Activated naive CD4-positive, alpha-beta T cell treated with anti-CD3 and anti-CD28 coated beads, Interleukin-2, amount 10 ng/mL, durations not matched to agents 7 days and 5 days (primary cell): ENCODE results near the gene FHIP1B.
A peak's percentile ranks its signal among the peaks of the same experiment; 100 is the strongest.
"Not testable (repeated sequence)": the region's sequence is repeated elsewhere in the genome, so short reads cannot be mapped to it uniquely, and the experiment has no call there.

ENCODE experiments used
- CTCF ChIA-PET: fragments of 350-600 bp; sonication (Branson Sonifier 250); formaldehyde crosslinking; loops from one replicate; lab custom pipeline; 2021; ENCODE audit warnings: antibody characterized with exemption; lab: Charles Lee
- DNase-seq: peaks from one replicate; pipeline ENCODE4 v3.0.0-alpha.2; 2020
- H3K27ac Mint-ChIP-seq: one replicate; pipeline ENCODE4 v1.8.0; 2021; ENCODE audit warnings: mild to moderate bottlenecking, moderate library complexity, mixed read lengths
- H3K27me3 Mint-ChIP-seq: one replicate; pipeline ENCODE4 v1.8.0; 2021; ENCODE audit warnings: mild to moderate bottlenecking, mixed read lengths
- H3K36me3 Mint-ChIP-seq: one replicate; pipeline ENCODE4 v1.8.0; 2021; ENCODE audit warnings: mixed read lengths
- H3K4me1 Mint-ChIP-seq: one replicate; pipeline ENCODE4 v1.8.0; 2021; ENCODE audit warnings: mixed read lengths
- H3K4me3 Mint-ChIP-seq: one replicate; pipeline ENCODE4 v1.8.0; 2021; ENCODE audit warnings: mild to moderate bottlenecking, moderate library complexity, mixed read lengths
- H3K9me3 Mint-ChIP-seq: one replicate; pipeline ENCODE4 v1.8.0; 2021; ENCODE audit warnings: mixed read lengths

FHIP1B gene

DNA sequence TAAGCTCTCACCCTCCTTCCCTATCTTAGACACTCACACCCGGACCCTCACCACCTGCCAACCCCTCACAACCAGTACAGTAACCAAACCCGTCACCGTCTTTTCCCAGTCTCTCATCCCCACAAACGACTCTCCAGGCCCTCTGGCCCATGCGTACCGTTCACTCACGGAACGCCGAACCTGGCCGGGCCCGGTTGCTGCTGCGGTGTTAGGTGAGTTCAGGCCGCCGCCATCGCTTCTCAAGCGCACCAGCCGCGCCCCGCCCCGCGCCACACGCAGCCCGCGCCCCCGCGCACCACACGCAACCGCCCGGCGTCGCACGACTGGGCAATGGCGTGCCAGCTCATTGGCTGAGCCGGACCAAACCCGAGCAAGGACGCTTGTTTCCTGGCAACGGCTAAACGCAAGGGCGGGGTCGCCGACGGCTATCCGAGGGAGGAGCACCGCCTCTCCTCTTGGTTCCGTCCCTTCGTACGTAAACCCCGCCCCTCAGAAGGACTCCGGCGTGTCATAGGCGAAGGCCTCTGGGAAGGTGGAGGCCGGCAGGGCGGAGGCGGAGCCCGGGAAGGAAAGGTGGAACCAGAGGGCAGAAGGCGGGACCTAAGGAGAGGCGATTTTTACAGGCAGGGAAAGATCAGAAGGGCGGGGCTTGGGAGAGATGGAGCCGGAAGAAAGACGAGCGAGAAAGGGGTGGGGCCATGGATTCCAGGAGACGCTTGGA lies at the start of gene FHIP1B:
Gene FHIP1B, minus strand, starts transcription at position 250 of the 721 bp plus-strand sequence. CDS start 10,120 bp downstream, outside the sequence.
- Mint-ChIP-seq H3K9me3 (no peaks in the 10 kb centered on the region), H3K36me3 (peaks cover 4% of the 10 kb centered on the region), H3K27ac (peak within 1 kb of the TSS; percentile 90), H3K4me3 (peak within 1 kb of the TSS; percentile 97), H3K27me3 (peaks cover 3% of the 10 kb centered on the region), H3K4me1 (peaks cover 45% of the 10 kb centered on the region)
- DNase-seq: peak; percentile 100
- CTCF ChIA-PET: interaction anchor here (0.5 to 1.9 kb wide), 5 partner anchors 12 to 1856 kb away, joined by 3 to 9 read pairs (median 3); no protein-coding TSS in a partner anchor

GRCh38 chr11:6283453-6284023 lies 49.1 kb upstream of the FHIP1B start:
- H3K9me3 Mint-ChIP-seq: no peaks in the 10 kb centered on the region
- no peak overlapping the region for H3K4me3 Mint-ChIP-seq
- CTCF ChIA-PET: interaction anchor here (0.8 to 2.4 kb wide), 4 partner anchors 9 to 80 kb away, joined by 3 to 9 read pairs (median 6); no protein-coding TSS in a partner anchor
- no peaks in the 10 kb centered on the region for H3K4me1 Mint-ChIP-seq
- peaks cover 39% of the 10 kb centered on the region for H3K27me3 Mint-ChIP-seq
- no peak overlapping the region for H3K27ac Mint-ChIP-seq
- no peak for DNase-seq
- no peaks in the 10 kb centered on the region for H3K36me3 Mint-ChIP-seq

GRCh38 chr11:6280809-6281208 lies 46.4 kb upstream of the FHIP1B start:
- H3K27ac Mint-ChIP-seq, DNase-seq, H3K4me1 Mint-ChIP-seq, H3K4me3 Mint-ChIP-seq, H3K9me3 Mint-ChIP-seq, H3K36me3 Mint-ChIP-seq, CTCF ChIA-PET: not testable (repeated sequence)
- H3K27me3 Mint-ChIP-seq: peaks cover 52% of the 10 kb centered on the region

- DNase-seq: no peak
- Mint-ChIP-seq H3K27ac (no peak overlapping the region), H3K36me3 (no peaks in the 10 kb centered on the region), H3K9me3 (no peaks in the 10 kb centered on the region), H3K27me3 (peaks cover 47% of the 10 kb centered on the region), H3K4me3 (no peak overlapping the region), H3K4me1 (peaks cover 2% of the 10 kb centered on the region)
- CTCF ChIA-PET: interaction anchor here (1.1 to 1.2 kb wide), 2 partner anchors 21 to 80 kb away, joined by 3 to 5 read pairs; no protein-coding TSS in a partner anchor
These were observed 38.8 kb upstream of the FHIP1B start for GRCh38 chr11:6273188-6273587.

- no peak for DNase-seq
- Mint-ChIP-seq H3K4me1 (peaks cover 2% of the 10 kb centered on the region), H3K27me3 (peaks cover 42% of the 10 kb centered on the region), H3K4me3 (no peak overlapping the region), H3K36me3 (no peaks in the 10 kb centered on the region), H3K9me3 (no peaks in the 10 kb centered on the region), H3K27ac (no peak overlapping the region)
- CTCF ChIA-PET: interaction anchor here (0.9 kb wide), 1 partner anchor 11 kb away, joined by 3 read pairs; the partner anchor contains the start of gene CCKBR
These were observed 37.2 kb upstream of the FHIP1B start for GRCh38 chr11:6271598-6271997.

DNA sequence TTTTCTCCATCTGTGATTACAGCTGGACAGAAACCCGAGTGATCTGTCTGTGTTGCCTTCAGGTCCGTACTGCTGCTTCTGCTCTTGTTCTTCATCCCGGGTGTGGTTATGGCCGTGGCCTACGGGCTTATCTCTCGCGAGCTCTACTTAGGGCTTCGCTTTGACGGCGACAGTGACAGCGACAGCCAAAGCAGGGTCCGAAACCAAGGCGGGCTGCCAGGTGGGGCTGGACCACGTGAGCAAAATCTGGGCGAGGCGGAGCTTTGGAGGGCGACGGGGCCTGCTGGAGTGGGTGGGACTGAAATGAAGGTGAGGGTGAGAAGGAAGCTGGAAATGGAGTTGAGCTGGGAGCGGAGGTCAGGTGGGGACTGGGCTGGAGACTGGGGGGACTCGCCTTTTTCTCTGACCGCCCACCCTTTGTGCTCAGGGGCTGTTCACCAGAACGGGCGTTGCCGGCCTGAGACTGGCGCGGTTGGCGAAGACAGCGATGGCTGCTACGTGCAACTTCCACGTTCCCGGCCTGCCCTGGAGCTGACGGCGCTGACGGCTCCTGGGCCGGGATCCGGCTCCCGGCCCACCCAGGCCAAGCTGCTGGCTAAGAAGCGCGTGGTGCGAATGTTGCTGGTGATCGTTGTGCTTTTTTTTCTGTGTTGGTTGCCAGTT lies 36.3 kb upstream of the FHIP1B start:
- DNase-seq: no peak
- CTCF ChIA-PET: interaction anchor here (0.9 to 1.3 kb wide), 3 partner anchors 10 to 28 kb away, joined by 3 read pairs; partner anchors contain the start of gene CCKBR
- no peaks in the 10 kb centered on the region for H3K9me3 Mint-ChIP-seq
- H3K4me3 Mint-ChIP-seq: no peak overlapping the region
- no peak overlapping the region for H3K27ac Mint-ChIP-seq
- peaks cover 2% of the 10 kb centered on the region for H3K4me1 Mint-ChIP-seq
- no peaks in the 10 kb centered on the region for H3K36me3 Mint-ChIP-seq
- H3K27me3 Mint-ChIP-seq: peaks cover 36% of the 10 kb centered on the region

GRCh38 chr11:6269994-6270393 lies 35.6 kb upstream of the FHIP1B start:
- Mint-ChIP-seq H3K36me3 (no peaks in the 10 kb centered on the region), H3K27me3 (peaks cover 31% of the 10 kb centered on the region), H3K4me1 (peaks cover 2% of the 10 kb centered on the region), H3K4me3 (no peak overlapping the region), H3K9me3 (no peaks in the 10 kb centered on the region), H3K27ac (no peak overlapping the region)
- no peak for DNase-seq
- CTCF ChIA-PET: interaction anchor here (1.3 kb wide), 1 partner anchor 29 kb away, joined by 3 read pairs; no protein-coding TSS in a partner anchor

DNA sequence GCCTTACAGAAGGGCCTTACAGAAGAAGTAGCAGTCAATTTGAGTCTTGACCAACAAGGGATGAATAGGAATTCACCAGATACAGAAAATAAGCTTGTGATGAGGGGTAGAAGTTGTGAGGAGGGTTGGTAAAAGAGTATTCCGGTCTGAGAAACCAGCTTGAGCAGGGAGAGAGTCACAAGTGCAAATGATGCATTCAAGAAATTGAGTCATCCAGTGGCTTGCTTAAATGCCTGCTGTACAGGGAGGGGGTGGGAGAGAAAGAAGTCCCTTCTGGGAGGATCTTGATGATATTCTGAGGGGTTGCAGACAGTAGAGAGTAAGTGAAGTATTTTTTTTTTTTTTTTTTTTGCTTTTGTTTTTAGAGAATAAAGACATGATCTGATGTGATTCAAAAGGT lies 34.4 kb upstream of the FHIP1B start:
- H3K27ac Mint-ChIP-seq: no peak overlapping the region
- CTCF ChIA-PET: interaction anchor here (1.6 kb wide), 1 partner anchor 175 kb away, joined by 3 read pairs; no protein-coding TSS in a partner anchor
- H3K9me3 Mint-ChIP-seq: no peaks in the 10 kb centered on the region
- H3K4me1 Mint-ChIP-seq: peaks cover 2% of the 10 kb centered on the region
- no peak overlapping the region for H3K4me3 Mint-ChIP-seq
- no peak for DNase-seq
- H3K36me3 Mint-ChIP-seq: no peaks in the 10 kb centered on the region
- peaks cover 28% of the 10 kb centered on the region for H3K27me3 Mint-ChIP-seq

GRCh38 chr11:6263662-6264061 lies 29.2 kb upstream of the FHIP1B start:
- no peaks in the 10 kb centered on the region for H3K9me3 Mint-ChIP-seq
- H3K36me3 Mint-ChIP-seq: no peaks in the 10 kb centered on the region
- peaks cover 11% of the 10 kb centered on the region for H3K27me3 Mint-ChIP-seq
- H3K27ac Mint-ChIP-seq: no peak overlapping the region
- CTCF ChIA-PET: interaction anchor here (0.7 kb wide), 1 partner anchor 98 kb away, joined by 3 read pairs; no protein-coding TSS in a partner anchor
- H3K4me1 Mint-ChIP-seq: peaks cover 5% of the 10 kb centered on the region
- DNase-seq: no peak
- H3K4me3 Mint-ChIP-seq: no peak overlapping the region

DNA sequence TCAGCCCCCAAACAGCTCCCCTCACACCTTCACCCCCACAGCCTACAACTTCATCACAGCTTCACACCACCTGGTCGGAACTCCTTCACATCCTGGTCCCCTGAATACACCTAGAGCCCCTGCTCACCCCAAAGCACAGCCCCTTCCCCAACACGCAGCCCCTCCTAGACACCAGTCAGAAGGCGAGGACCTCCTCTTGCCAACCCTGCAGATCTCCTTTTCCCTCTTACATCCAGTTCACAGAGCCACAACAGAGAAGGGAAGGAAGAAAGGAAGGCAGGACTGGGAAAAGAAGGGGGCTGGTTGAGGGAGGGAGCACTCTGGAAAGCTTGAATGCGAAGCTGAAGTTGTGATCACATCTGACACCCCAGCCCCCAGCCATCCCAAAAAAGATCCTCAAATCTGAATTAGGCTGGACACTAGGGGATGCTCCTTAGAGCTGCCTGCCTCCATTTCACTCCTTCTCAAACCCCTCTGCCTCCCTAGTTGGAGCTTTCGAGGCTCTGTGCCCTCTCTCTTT lies 25.8 kb upstream of the FHIP1B start:
- Mint-ChIP-seq H3K4me1 (peaks cover 5% of the 10 kb centered on the region), H3K9me3 (no peaks in the 10 kb centered on the region), H3K27ac (no peak overlapping the region), H3K4me3 (no peak overlapping the region), H3K27me3 (peaks cover 7% of the 10 kb centered on the region), H3K36me3 (no peaks in the 10 kb centered on the region)
- CTCF ChIA-PET: interaction anchor here (0.5 to 3.4 kb wide), 6 partner anchors 10 to 103 kb away, joined by 3 to 22 read pairs (median 4); no protein-coding TSS in a partner anchor
- DNase-seq: no peak

DNA sequence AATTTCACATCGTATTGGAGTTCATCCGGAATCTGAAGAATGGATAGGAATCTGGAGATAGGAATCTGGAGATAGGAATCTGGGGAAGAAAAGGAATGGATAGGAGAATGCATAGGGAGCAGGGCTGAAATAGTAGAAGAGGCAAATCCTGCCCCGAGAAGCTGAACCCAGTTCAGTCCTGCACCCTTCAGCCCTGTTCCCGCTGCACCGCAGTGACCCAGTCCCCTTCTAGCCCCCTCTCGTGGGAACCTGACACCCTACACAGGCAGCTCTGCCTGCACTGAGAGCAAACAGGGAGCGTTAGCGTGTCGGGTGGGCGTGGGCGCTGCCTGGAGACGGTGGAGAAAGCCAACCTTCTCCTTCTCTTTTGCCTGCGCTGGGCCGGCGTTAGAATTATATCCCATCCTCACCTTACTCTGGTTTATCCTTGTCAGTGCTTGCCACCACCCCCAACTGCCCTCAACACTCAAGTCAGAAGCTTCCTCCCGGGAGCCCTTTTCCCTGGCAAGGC lies 24.2 kb upstream of the FHIP1B start:
- CTCF ChIA-PET: interaction anchor here (1.3 to 2.5 kb wide), 2 partner anchors 60 to 95 kb away, joined by 3 to 8 read pairs; no protein-coding TSS in a partner anchor

GRCh38 chr11:6258141-6258540 lies 23.7 kb upstream of the FHIP1B start:
- Mint-ChIP-seq H3K4me3 (no peak overlapping the region), H3K27me3 (no peaks in the 10 kb centered on the region), H3K36me3 (no peaks in the 10 kb centered on the region), H3K9me3 (no peaks in the 10 kb centered on the region), H3K4me1 (peaks cover 5% of the 10 kb centered on the region), H3K27ac (no peak overlapping the region)
- DNase-seq: no peak
- CTCF ChIA-PET: interaction anchor here (2.5 kb wide), 1 partner anchor 96 kb away, joined by 8 read pairs; no protein-coding TSS in a partner anchor

More for the DNA sequence above, 24.2 kb upstream of the FHIP1B start:
- Mint-ChIP-seq H3K4me1 (peaks cover 5% of the 10 kb centered on the region), H3K36me3 (no peaks in the 10 kb centered on the region), H3K27me3 (no peaks in the 10 kb centered on the region), H3K9me3 (no peaks in the 10 kb centered on the region), H3K4me3 (no peak overlapping the region), H3K27ac (no peak overlapping the region)
- DNase-seq: no peak

- H3K4me3 Mint-ChIP-seq: no peak overlapping the region
- peaks cover 9% of the 10 kb centered on the region for H3K27me3 Mint-ChIP-seq
- H3K27ac Mint-ChIP-seq: no peak overlapping the region
- CTCF ChIA-PET: interaction anchor here (1.5 to 7.2 kb wide), 6 partner anchors 18 to 109 kb away, joined by 4 to 83 read pairs (median 48); no protein-coding TSS in a partner anchor
- DNase-seq: no peak
- no peaks in the 10 kb centered on the region for H3K9me3 Mint-ChIP-seq
- no peaks in the 10 kb centered on the region for H3K36me3 Mint-ChIP-seq
- H3K4me1 Mint-ChIP-seq: no peaks in the 10 kb centered on the region
These were observed 18.8 kb upstream of the FHIP1B start for GRCh38 chr11:6253197-6253596.
